WTC11 (cell line): ENCODE results near the gene SNCAIP. TPM values are rescaled to one million over a fixed set of nuclear protein-coding genes. Genes with fewer than 3 reads are reported as not detected.
"Not testable (repeated sequence)": the region's sequence is repeated elsewhere in the genome, so short reads cannot be mapped to it uniquely, and the experiment has no call there.

Experiments
- ATAC-seq: fragments of 200-7000 bp; cut with Tn5 transposase; 2 replicates; pipeline ENCODE4 v1.10.0; 2021; ENCODE audit warnings: mild to moderate bottlenecking, moderate library complexity
- CTCF ChIA-PET: fragments of 300-600 bp; sonication (Branson Sonifier 250); formaldehyde crosslinking; loops from one replicate; lab custom pipeline; 2021; ENCODE audit warnings: antibody characterized with exemption; lab: Charles Lee
- POLR2A ChIA-PET: fragments of 350-600 bp; sonication (Branson Sonifier 250); formaldehyde crosslinking; loops from one replicate; lab custom pipeline; 2021; ENCODE audit warnings: antibody characterized with exemption; lab: Charles Lee
- DNase-seq: peaks from one replicate; pipeline ENCODE4 v3.0.0; 2021; ENCODE audit warnings: low spot score
- H3K27ac Mint-ChIP-seq: 2 replicates; pipeline ENCODE4 v1.8.0; 2021; ENCODE audit warnings: mixed read lengths
- H3K27me3 Mint-ChIP-seq: 2 replicates; pipeline ENCODE4 v1.8.0; 2021; ENCODE audit warnings: low read depth, mild to moderate bottlenecking, moderate library complexity, mixed read lengths
- H3K36me3 Mint-ChIP-seq: 2 replicates; pipeline ENCODE4 v1.8.0; 2021; ENCODE audit warnings: mixed read lengths
- H3K4me1 Mint-ChIP-seq: 2 replicates; pipeline ENCODE4 v1.8.0; 2022; ENCODE audit warnings: mixed read lengths
- H3K4me3 Mint-ChIP-seq: 2 replicates; pipeline ENCODE4 v1.8.0; 2021; ENCODE audit warnings: mild to moderate bottlenecking, moderate library complexity, mixed read lengths
- H3K9me3 Mint-ChIP-seq: 2 replicates; pipeline ENCODE4 v1.8.0; 2021; ENCODE audit warnings: mixed read lengths
- ARID4B ChIP-seq: sonication (generic); formaldehyde crosslinking; IDR thresholded peaks from 2 replicates; pipeline ENCODE4 v1.8.0; 2023; ENCODE audit warnings: missing genetic modification reagents, mild to moderate bottlenecking, borderline replicate concordance
- ATF6 ChIP-seq: sonication (generic); formaldehyde crosslinking; IDR thresholded peaks from 2 replicates; pipeline ENCODE4 v1.8.1; 2023; ENCODE audit warnings: mild to moderate bottlenecking, missing genetic modification reagents
- CDX4 ChIP-seq: fragments of 250-450 bp; sonication (Bioruptor Pico); IDR thresholded peaks from 2 replicates; pipeline ENCODE4 v1.9.0; 2021; ENCODE audit warnings: moderate library complexity, mild to moderate bottlenecking, inconsistent platforms, borderline replicate concordance
- CREM ChIP-seq: sonication (generic); formaldehyde crosslinking; IDR thresholded peaks from 2 replicates; pipeline ENCODE4 v1.8.1; 2022; ENCODE audit warnings: mild to moderate bottlenecking, missing genetic modification reagents, moderate library complexity
- E2F4 ChIP-seq: sonication (generic); formaldehyde crosslinking; IDR thresholded peaks from 2 replicates; pipeline ENCODE4 v1.8.1; 2022; ENCODE audit warnings: low read depth, mild to moderate bottlenecking, moderate library complexity, missing genetic modification reagents, borderline replicate concordance
- ELF4 ChIP-seq: sonication (generic); formaldehyde crosslinking; IDR thresholded peaks from 2 replicates; pipeline ENCODE4 v1.8.1; 2022; ENCODE audit warnings: low read depth, mild to moderate bottlenecking, moderate library complexity, missing genetic modification reagents
- GRHL2 ChIP-seq: fragments of 250-450 bp; sonication (Bioruptor Pico); IDR thresholded peaks from 2 replicates; pipeline ENCODE4 v1.8.0; 2022; ENCODE audit warnings: mild to moderate bottlenecking, moderate library complexity; ENCODE audit not compliant: insufficient replicate concordance, severe bottlenecking
- MYBL2 ChIP-seq: sonication (generic); formaldehyde crosslinking; IDR thresholded peaks from 2 replicates; pipeline ENCODE4 v1.8.1; 2023; ENCODE audit warnings: mild to moderate bottlenecking, moderate library complexity, missing genetic modification reagents
- NFATC4 ChIP-seq: fragments of 250-450 bp; sonication (Bioruptor Pico); IDR thresholded peaks from 2 replicates; pipeline ENCODE4 v1.9.0; 2021; ENCODE audit warnings: mild to moderate bottlenecking
- PRDM15 ChIP-seq: sonication (generic); formaldehyde crosslinking; IDR thresholded peaks from 2 replicates; pipeline ENCODE4 v1.8.0; 2022; ENCODE audit warnings: missing genetic modification reagents
- PRRX2 ChIP-seq: fragments of 250-450 bp; sonication (Bioruptor Pico); IDR thresholded peaks from 2 replicates; pipeline ENCODE4 v1.8.0; 2021; ENCODE audit warnings: mild to moderate bottlenecking
- ZNF219 ChIP-seq: sonication (generic); formaldehyde crosslinking; IDR thresholded peaks from 2 replicates; pipeline ENCODE4 v1.8.0; 2023; ENCODE audit warnings: missing genetic modification reagents, mild to moderate bottlenecking, borderline replicate concordance
- ZNF416 ChIP-seq: fragments of 250-450 bp; sonication (Bioruptor Pico); IDR thresholded peaks from 2 replicates; pipeline ENCODE4 v1.9.0; 2021; ENCODE audit warnings: mild to moderate bottlenecking, inconsistent platforms
- total RNA-seq: library from RNA; stranded (reverse); gene quantifications from 3 replicates; pipeline ENCODE4 v1.2.3, GENCODE V29; 2021

SNCAIP gene
- total RNA-seq, 1 experiment from 2014 or later: 10.0 TPM

GRCh38 chr5:122485226-122485625 lies 173.2 kb downstream of the SNCAIP start:
- no peak overlapping the region for H3K27ac Mint-ChIP-seq
- peaks cover 16% of the 10 kb centered on the region for H3K9me3 Mint-ChIP-seq

GRCh38 chr5:122486616-122487015 lies 174.6 kb downstream of the SNCAIP start:
- ATAC-seq, H3K27me3 Mint-ChIP-seq, CTCF ChIA-PET, H3K4me1 Mint-ChIP-seq, DNase-seq, H3K4me3 Mint-ChIP-seq, POLR2A ChIA-PET, H3K27ac Mint-ChIP-seq: not testable (repeated sequence)
- peaks cover 10% of the 10 kb centered on the region for H3K36me3 Mint-ChIP-seq
- H3K9me3 Mint-ChIP-seq: peaks cover 16% of the 10 kb centered on the region

More at GRCh38 chr5:122485226-122485625, 173.2 kb downstream of the SNCAIP start:
- no peak for DNase-seq
- TF ChIP-seq ZNF416 (CRISPR knock-in tag) (no peak), ATF6 (CRISPR knock-in tag) (no peak), ELF4 (CRISPR knock-in tag) (no peak), ARID4B (CRISPR knock-in tag) (no peak), PRDM15 (CRISPR knock-in tag) (no peak), ZNF219 (CRISPR knock-in tag) (no peak), NFATC4 (CRISPR knock-in tag) (no peak), E2F4 (CRISPR knock-in tag) (no peak), CREM (CRISPR knock-in tag) (no peak), GRHL2 (CRISPR knock-in tag) (no peak), PRRX2 (CRISPR knock-in tag) (no peak), CDX4 (CRISPR knock-in tag) (no peak), MYBL2 (CRISPR knock-in tag) (no peak)
- CTCF ChIA-PET: no interaction called here
- no peaks in the 10 kb centered on the region for H3K27me3 Mint-ChIP-seq
- H3K36me3 Mint-ChIP-seq: peaks cover 10% of the 10 kb centered on the region
- peaks cover under 1% of the 10 kb centered on the region; the same call in 1 of the 2 replicates for H3K4me1 Mint-ChIP-seq
- no peak overlapping the region for H3K4me3 Mint-ChIP-seq
- ATAC-seq: no peak
- POLR2A ChIA-PET: no interaction called here
